HG03196 (cell line): ENCODE measurements around the gene NPHP1.
"Not testable (repeated sequence)": the region's sequence is repeated elsewhere in the genome, so short reads cannot be mapped to it uniquely, and the experiment has no call there.

Experiments
- ATAC-seq: cut with Tn5 transposase; IDR thresholded peaks from one replicate; pipeline ENCODE4 v1.9.1; 2021; ENCODE audit not compliant: unreplicated experiment

The NPHP1 gene

GRCh38 chr2:110204408-110205385 is at the start of gene NPHP1:
TSS of gene NPHP1 (minus strand) at chr2:110205013. CDS start at chr2:110204968, 45 bp downstream.
- ATAC-seq = peak; percentile 95

GRCh38 chr2:110248081-110248795 is 43.4 kb upstream of the NPHP1 start:
- ATAC-seq = not testable (repeated sequence)

DNA sequence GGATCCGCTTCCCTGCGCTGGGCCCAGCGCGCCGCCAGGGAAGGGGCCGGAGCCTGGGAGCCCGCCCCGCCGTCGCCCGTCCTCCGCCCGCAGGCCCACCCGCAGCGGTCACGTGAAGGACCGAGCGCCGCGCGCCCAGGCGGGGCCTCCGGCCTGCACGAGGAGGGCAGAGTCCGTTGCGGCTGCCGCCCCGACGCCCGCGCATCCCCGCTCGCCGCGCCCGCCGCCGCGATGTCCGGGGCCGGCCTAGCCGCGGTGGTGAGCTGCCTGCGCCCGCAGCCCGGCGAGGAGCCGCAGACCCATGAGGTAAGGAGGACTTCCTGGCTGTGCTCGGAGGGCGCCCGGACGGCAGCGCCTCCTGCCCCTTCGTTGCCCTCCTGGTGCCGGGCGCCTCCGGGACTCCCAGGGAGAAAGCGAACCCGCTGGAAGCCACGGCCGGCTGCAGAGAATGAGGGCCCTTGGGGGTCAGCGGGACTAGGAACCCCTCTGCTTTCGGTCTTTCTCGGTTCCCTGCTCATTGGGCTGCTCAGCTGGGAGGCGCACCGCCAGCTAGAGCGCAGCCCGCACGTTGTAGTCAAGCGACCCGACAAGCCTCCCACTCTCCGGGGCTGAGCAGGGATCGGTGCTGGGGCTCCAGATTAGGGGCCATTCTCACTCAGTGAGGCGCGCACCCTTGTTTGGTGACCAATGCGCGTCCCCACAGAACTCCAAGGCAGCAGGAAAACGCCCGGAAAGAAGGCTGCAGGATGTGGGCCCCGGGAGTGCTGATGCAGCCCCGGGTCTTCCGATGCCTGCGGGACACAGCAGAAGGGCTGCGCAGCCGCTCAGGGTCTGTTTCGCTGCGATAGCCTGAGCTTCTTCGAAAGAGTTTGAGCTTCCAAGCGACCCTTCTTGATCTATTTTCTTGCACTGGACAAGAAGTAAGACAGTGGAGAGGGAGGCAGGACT is 40.9 kb upstream of the NPHP1 start:
- ATAC-seq = not testable (repeated sequence)

GRCh38 chr2:110243283-110243682 is 38.5 kb upstream of the NPHP1 start:
- not testable (repeated sequence) for ATAC-seq

DNA sequence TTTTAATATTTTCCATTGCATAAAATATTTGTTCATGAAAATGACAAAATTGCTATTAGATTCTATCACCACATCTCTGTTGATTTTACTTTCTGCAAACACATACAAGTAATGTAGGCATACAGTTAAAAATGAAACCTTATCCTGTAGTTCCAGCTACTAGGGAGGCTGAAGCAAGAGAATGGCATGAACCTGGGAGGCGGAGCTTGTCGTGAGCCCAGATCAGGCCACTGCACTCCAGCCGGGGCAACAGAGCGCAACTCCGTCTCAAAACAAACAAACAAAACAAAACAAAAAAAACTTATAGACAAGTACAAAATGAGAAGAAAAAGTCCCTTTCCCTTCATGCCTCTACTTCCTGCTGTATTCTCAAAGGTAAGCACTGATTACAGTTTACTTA is 29.7 kb upstream of the NPHP1 start:
- not testable (repeated sequence) for ATAC-seq

- not testable (repeated sequence) for ATAC-seq
These were observed 25.1 kb upstream of the NPHP1 start for GRCh38 chr2:110229886-110230285.

DNA sequence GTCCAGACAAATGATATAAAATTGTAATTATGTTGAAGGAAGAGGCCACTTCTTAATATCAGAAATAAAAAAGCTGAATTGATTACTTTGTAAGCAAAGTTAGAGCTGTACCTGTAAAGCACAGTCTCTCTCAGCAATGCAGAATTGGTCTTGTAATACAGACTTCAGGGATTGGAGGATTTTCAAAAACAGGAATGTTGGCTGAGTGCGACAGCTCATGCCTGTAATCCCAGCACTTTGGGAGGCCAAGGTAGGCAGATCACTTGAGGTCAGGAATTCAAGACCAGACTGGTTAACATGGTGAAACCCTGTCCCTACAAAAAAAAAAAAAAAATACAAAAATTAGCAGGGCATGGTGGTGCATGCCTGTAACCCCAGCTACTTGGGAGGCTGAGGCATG is 17.8 kb upstream of the NPHP1 start:
- not testable (repeated sequence) for ATAC-seq

GRCh38 chr2:110221938-110222337 is 17.1 kb upstream of the NPHP1 start:
- ATAC-seq = no peak

GRCh38 chr2:110220190-110220564 is 15.4 kb upstream of the NPHP1 start:
- ATAC-seq = no peak

- ATAC-seq = no peak
These were observed 14.8 kb upstream of the NPHP1 start for GRCh38 chr2:110219496-110220189.

GRCh38 chr2:110218889-110219288 is 14.1 kb upstream of the NPHP1 start:
- ATAC-seq = not testable (repeated sequence)

DNA sequence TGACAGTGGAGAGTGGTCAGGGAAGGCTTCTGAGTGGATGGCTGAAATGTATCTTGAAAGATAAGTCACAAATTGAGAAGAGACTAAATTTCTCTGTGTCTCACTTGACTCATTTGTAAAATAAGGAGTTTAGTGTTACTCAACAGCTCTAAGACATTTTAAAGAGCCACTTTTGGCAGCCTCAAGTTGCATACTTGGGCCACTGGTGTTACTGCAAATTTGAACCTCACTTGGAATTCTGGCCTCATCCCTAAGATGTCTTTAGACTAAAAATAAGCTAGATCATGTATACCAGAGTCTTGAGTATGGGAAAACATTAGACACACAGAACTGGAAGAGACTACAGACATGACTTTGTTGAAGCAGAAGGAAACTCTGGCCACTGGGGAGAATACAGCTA is 12.0 kb upstream of the NPHP1 start:
- ATAC-seq = no peak

DNA sequence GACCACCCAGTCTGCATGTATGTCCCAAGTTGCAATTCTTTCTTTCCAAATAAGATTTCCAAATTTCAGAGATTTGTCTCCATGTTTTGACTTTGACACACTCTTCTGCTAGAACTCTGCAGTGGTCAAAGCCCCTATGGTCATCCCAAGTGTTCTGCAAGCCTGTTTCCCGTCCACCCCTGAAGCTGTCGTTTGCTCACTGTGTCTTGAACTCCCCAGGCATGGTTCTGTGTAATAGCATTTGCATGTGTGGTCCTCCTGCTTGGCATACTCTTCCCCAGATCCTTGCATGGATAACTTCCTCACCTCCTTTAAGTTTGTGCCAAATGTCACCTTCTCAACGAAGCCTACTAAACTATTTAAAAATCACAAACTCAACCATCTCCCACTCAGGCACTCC is 11.4 kb upstream of the NPHP1 start:
- no peak for ATAC-seq

- no peak for ATAC-seq
These were observed 10.8 kb upstream of the NPHP1 start for GRCh38 chr2:110215566-110216158.

DNA sequence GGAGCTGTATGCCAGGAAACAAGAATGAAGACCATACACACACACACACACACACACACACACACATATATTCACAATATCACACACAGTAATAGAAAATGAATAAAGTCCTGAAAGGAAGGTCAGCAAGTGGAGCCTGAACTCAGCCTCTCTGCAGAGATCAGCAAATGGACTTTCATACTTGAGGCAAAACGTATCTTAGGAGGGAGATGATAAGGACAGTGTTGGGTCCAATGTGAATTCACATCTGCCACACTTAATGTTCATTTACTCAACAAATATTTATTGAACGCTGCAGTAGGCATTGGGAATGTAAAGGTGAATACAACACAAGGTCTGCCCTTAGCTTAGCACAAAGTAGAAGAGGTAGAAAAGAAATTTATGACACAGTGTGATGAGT is 10.3 kb upstream of the NPHP1 start:
- ATAC-seq = no peak

GRCh38 chr2:110213522-110213921 is 8.7 kb upstream of the NPHP1 start:
- ATAC-seq = not testable (repeated sequence)

DNA sequence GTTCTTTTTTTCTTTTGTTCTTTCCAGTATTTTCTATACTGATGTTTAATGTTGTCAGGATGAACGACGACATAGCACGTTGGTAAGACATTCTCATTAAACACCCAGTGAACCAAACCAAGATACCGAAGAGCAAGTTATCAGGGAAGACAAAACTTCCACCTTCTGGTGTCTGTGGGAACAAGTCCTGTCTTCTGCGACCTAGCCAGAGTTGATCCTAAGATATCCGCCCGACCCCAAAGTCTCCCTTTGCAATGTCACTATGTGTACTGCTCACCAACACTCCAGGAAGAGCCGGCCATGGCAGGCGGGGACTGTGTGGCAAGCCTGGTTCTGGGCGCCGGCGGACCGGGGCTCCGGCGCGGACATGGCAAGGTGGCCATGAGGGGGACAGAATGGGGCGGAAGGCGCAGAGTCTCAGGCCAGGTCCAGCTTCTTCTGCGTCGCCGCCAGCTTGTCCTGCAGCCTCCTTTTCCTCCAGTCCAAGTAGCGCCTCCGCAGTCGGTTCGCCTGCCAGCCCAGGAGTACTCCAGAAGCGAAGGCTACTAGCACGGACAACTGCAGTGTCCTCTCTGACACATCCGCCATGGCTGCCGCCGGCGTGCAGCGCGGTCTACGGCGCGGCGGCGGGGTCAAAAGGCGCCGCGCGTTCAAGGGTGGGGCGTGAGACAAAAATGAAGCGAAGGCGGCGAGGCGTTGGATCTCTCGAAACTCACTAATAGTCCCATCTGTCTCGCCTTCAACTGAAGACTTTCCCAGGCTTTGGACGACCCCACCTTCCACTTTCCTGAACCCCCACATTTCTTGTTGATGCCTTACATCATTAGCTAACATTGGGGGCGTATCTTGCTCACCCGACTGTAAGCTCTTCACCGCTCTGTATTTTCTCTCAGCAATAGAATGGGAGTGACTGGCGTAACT is 7.4 kb upstream of the NPHP1 start, which contains the start of gene MTLN:
Gene MTLN, minus strand, starts transcription at position 610 of the 921 bp plus-strand sequence. Its CDS starts 22 bp downstream, at position 588.
- ATAC-seq = peak; percentile 88

DNA sequence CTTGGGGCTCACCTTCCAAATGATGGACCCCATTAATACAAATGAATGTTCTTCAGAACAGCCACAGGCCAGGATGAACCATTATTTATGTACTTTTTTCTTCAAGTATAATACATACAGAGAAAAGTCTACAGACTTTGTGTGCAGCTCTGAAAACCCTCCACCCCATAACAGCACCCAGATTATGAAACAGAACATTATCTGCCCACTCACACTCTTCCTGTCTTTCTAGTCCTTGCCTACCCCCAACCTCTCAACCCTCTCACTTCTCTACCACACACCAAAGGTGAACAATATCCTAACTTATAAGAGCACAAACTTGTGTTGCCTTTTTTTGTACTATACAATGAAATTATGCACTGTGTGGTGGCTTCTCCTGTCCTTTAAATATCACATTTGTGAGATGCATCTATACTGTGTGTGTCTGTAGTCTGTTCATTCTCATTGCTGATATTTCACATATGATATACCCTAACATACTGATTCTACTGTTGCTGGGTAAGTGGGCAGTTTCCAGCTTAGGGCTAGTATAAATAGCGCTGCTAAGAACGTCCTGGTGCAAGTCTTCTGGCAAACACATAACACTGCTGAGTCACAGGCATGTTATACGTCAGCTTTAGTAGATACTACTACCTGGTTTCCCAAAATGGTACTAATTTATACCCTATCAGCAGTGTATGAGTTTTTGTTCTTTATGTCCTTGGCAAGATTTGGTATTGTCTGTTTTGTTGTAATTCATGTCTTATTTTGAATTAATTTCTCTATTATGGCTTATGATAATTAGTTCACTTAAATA is 1.0 kb upstream of the NPHP1 start:
- ATAC-seq = no peak
